PC-3 (cell line): ENCODE results near the gene PSPH. TPM values are rescaled to one million over a fixed set of nuclear protein-coding genes. Genes with fewer than 3 reads are reported as not detected.

Experiments
- ATAC-seq: fragments of 200-7000 bp; cut with Tn5 transposase; 2 replicates; pipeline ENCODE4 v1.9.1; 2020; ENCODE audit warnings: mild to moderate bottlenecking, moderate library complexity
- BruUV-seq: library from RNA; stranded (reverse); fragments of 400-500 nt; replicated peaks from 2 replicates; lab custom pipeline; 2021; lab: Mats Ljungman, UMichigan
- CTCF ChIA-PET: fragments of 300-600 bp; sonication (Branson Sonifier 250); formaldehyde crosslinking; loops from one replicate; lab custom pipeline; 2022; ENCODE audit warnings: antibody characterized with exemption; lab: Charles Lee
- POLR2A ChIA-PET: fragments of 300-600 bp; sonication (Branson Sonifier 250); formaldehyde crosslinking; loops from one replicate; lab custom pipeline; 2022; ENCODE audit warnings: antibody characterized with exemption; ENCODE audit not compliant: unreplicated experiment; lab: Charles Lee
- DNase-seq: peaks from one replicate; pipeline ENCODE4 v3.0.0-alpha.2; 2015
- H2AFZ ChIP-seq: fragments of 300-600 bp; sonication (generic); 2 replicates; pipeline ENCODE4 v1.6.0; 2016; ENCODE audit warnings: antibody characterized with exemption, low read length
- H3F3A ChIP-seq: fragments of 300-600 bp; sonication (generic); one replicate; pipeline ENCODE4 v1.6.0; 2017; ENCODE audit warnings: antibody characterized with exemption, low read length, control low read depth, mild to moderate bottlenecking; ENCODE audit not compliant: unreplicated experiment
- H3K27ac ChIP-seq: fragments of 300-600 bp; sonication (generic); 2 replicates; pipeline ENCODE4 v1.5.1; 2016; ENCODE audit warnings: mild to moderate bottlenecking, low read length
- H3K27me3 ChIP-seq: fragments of 300-600 bp; sonication (generic); 2 replicates; pipeline ENCODE4 v1.6.1; 2016; ENCODE audit warnings: low read length, mixed read lengths
- H3K36me3 ChIP-seq: fragments of 300-600 bp; sonication (generic); 2 replicates; pipeline ENCODE4 v1.6.1; 2016; ENCODE audit warnings: low read depth, mixed run types, low read length, mixed read lengths
- H3K4me1 ChIP-seq: fragments of 300-600 bp; sonication (generic); 2 replicates; pipeline ENCODE4 v1.5.1; 2016; ENCODE audit warnings: low read length; ENCODE audit not compliant: insufficient read depth
- H3K4me2 ChIP-seq: fragments of 300-600 bp; sonication (generic); 2 replicates; pipeline ENCODE4 v1.6.0; 2016; ENCODE audit warnings: low read length
- H3K4me3 ChIP-seq: fragments of 300-600 bp; sonication (generic); 2 replicates; pipeline ENCODE4 v1.5.1; 2016; ENCODE audit warnings: mild to moderate bottlenecking, low read length, mixed read lengths
- H3K79me2 ChIP-seq: fragments of 300-600 bp; sonication (generic); 2 replicates; pipeline ENCODE4 v1.6.1; 2017; ENCODE audit warnings: low read length, mixed read lengths
- H3K9ac ChIP-seq: fragments of 300-600 bp; sonication (generic); 2 replicates; pipeline ENCODE4 v1.6.0; 2016; ENCODE audit warnings: mild to moderate bottlenecking, low read length
- H3K9me2 ChIP-seq: fragments of 300-600 bp; sonication (generic); replicated peaks from 2 replicates; pipeline ENCODE4 v1.6.1; 2016; ENCODE audit warnings: mixed run types, low read length, mixed read lengths
- H3K9me3 ChIP-seq: fragments of 300-600 bp; sonication (generic); 2 replicates; pipeline ENCODE4 v1.6.1; 2016; ENCODE audit warnings: low read length, mixed read lengths
- H4K20me1 ChIP-seq: fragments of 300-600 bp; sonication (generic); 2 replicates; pipeline ENCODE4 v1.6.1; 2016; ENCODE audit warnings: low read length, mixed read lengths
- EZH2 ChIP-seq: fragments of 300-600 bp; sonication (generic); IDR thresholded peaks from one replicate; pipeline ENCODE4 v1.6.1; 2017; ENCODE audit warnings: antibody characterized with exemption, mild to moderate bottlenecking, low read length; ENCODE audit not compliant: unreplicated experiment
- EZH2phosphoT487 ChIP-seq: fragments of 300-600 bp; sonication (generic); IDR thresholded peaks from 2 replicates; pipeline ENCODE4 v1.6.1; 2018; ENCODE audit warnings: mild to moderate bottlenecking, antibody characterized with exemption, low read length, borderline replicate concordance
- intact Hi-C: fragments of 100-400 bp; cut with micrococcal nuclease; formaldehyde crosslinking; loops from 2 replicates; pipeline ENCODE4 v1.9.0; 2023
- total RNA-seq: library from RNA; depleted of rRNA; stranded (reverse); fragments of >200 nt; gene quantifications from 2 replicates; pipeline ENCODE4 v1.2.3, GENCODE V29; 2014
- TF ChIP-seq, protein P1 (sequence below): fragments of 300-600 bp; sonication (generic); conservative IDR thresholded peaks from 2 replicates; pipeline ENCODE4 v1.5.1; 2017; ENCODE audit warnings: antibody characterized with exemption, low read depth, mild to moderate bottlenecking, low read length

Gene PSPH
- total RNA-seq, 1 experiment from 2014 or later, result 66.3 TPM

DNA sequence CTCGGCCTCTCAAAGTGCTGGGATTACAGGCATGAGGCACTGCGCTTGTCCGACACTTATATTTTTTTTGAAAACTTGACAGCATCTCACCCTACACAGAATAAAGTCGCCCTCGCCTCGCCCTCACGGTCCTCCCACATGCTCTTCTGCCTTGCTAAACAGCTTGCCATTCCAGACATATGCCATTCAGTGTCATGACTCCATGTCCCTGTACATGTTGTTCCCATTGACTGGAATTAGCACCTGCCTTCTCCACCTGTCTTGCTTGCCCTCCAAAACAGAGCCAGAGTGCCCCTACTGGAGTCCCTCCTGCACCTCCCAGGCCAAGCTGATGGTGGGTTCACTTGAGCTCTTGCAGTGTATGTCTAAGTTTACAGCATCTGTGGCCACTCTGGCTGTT is 80.7 kb downstream of the PSPH start:
- Histone ChIP-seq H3F3A (peaks cover 4% of the 10 kb centered on the region), H3K4me1 (peaks cover 9% of the 10 kb centered on the region), H2AFZ (no peak overlapping the region), H3K4me2 (no peak overlapping the region), H3K27me3 (no peaks in the 10 kb centered on the region), H3K9me3 (no peaks in the 10 kb centered on the region), H3K79me2 (peaks cover 75% of the 10 kb centered on the region), H3K36me3 (no peaks in the 10 kb centered on the region), H3K4me3 (no peak overlapping the region), H3K9me2 (no peaks in the 10 kb centered on the region), H4K20me1 (0 out of 2 replicates have a peak, but pooled peaks cover 5% of the 10 kb centered on the region), H3K27ac (no peak overlapping the region), H3K9ac (no peak overlapping the region)
- DNase-seq (no peak), ATAC-seq (no peak)
- TF ChIP-seq EZH2 (no peak), EZH2phosphoT487 (no peak)
- TF ChIP-seq, protein P1, sequence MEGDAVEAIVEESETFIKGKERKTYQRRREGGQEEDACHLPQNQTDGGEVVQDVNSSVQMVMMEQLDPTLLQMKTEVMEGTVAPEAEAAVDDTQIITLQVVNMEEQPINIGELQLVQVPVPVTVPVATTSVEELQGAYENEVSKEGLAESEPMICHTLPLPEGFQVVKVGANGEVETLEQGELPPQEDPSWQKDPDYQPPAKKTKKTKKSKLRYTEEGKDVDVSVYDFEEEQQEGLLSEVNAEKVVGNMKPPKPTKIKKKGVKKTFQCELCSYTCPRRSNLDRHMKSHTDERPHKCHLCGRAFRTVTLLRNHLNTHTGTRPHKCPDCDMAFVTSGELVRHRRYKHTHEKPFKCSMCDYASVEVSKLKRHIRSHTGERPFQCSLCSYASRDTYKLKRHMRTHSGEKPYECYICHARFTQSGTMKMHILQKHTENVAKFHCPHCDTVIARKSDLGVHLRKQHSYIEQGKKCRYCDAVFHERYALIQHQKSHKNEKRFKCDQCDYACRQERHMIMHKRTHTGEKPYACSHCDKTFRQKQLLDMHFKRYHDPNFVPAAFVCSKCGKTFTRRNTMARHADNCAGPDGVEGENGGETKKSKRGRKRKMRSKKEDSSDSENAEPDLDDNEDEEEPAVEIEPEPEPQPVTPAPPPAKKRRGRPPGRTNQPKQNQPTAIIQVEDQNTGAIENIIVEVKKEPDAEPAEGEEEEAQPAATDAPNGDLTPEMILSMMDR, result no peak
- intact Hi-C loops, result no loop called here
- BruUV-seq, result no TSS peak
- CTCF ChIA-PET, result no interaction called here
- POLR2A ChIA-PET, result no interaction called here

DNA sequence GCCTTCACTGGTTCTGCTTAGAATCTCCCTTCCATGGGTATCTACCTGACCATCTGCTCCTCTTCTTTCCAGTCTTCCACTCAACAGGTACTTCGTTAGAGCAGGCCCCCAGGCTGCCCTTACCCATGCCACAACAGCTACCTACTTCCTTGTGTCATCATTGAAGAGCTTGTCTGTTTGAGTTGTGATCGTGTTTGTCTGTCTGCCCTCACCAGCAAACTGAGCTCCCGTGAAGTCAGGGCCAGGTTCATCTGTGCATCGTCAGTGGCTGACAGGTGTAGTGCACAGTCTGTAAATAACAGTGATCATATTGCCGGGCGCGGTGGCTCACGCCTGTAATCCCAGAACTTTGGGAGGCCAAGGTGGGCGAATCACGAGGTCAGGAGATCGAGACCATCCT is 81.9 kb downstream of the PSPH start:
- H3K4me1 ChIP-seq, result peaks cover 10% of the 10 kb centered on the region
- H3K27ac ChIP-seq, result no peak overlapping the region
- POLR2A ChIA-PET, result no interaction called here
- H3K9ac ChIP-seq, result no peak overlapping the region
- H3K9me2 ChIP-seq, result no peaks in the 10 kb centered on the region
- DNase-seq (no peak), ATAC-seq (no peak)
- H4K20me1 ChIP-seq, result 0 out of 2 replicates have a peak, but pooled peaks cover 5% of the 10 kb centered on the region
- CTCF ChIA-PET, result interaction anchor here (0.6 kb wide), 1 partner anchor 129 kb away, joined by 3 read pairs; no protein-coding TSS in a partner anchor
- no peaks in the 10 kb centered on the region for H3K27me3 ChIP-seq
- no TSS peak for BruUV-seq
- no peaks in the 10 kb centered on the region for H3K36me3 ChIP-seq
- H3K9me3 ChIP-seq, result no peaks in the 10 kb centered on the region
- peaks cover 8% of the 10 kb centered on the region for H3F3A ChIP-seq
- intact Hi-C loops, result loop anchor here (5.0 kb wide), 1 partner anchor 83 kb away; the partner anchor contains the start of genes CCT6A and PSPH
- H2AFZ ChIP-seq, result no peak overlapping the region
- no peak overlapping the region for H3K4me2 ChIP-seq
- no peak overlapping the region for H3K4me3 ChIP-seq
- TF ChIP-seq EZH2phosphoT487 (no peak), EZH2 (no peak)
- TF ChIP-seq, protein P1, result no peak
- peaks cover 74% of the 10 kb centered on the region for H3K79me2 ChIP-seq

DNA sequence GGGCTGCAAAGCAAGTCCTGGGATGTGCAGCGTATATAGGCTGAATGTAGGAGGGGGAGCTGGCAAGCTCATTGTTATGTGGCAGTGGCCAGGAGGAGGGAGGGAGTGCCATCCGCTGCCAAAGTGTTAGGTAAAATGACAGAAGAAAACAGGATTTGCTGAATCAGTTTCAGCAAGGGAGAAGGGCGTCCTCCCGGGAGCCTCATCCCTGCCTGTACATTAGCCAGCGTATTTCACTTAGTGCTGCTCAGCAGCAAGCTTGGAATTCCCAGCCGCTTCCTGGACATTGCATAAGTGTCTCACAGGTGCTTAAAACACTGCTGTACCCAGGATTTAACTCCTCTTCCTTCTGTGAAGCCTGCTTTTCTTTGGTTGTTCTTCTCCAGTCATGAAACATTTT is 84.4 kb downstream of the PSPH start:
- no peak for TF ChIP-seq EZH2phosphoT487
- TF ChIP-seq, protein P1, result no peak
- TF ChIP-seq EZH2, result no peak
- no peak for ATAC-seq
- Histone ChIP-seq H3K9me3 (no peaks in the 10 kb centered on the region), H3K4me1 (peaks cover 15% of the 10 kb centered on the region), H3F3A (peaks cover 8% of the 10 kb centered on the region), H3K4me2 (no peak overlapping the region), H2AFZ (no peak overlapping the region), H3K79me2 (peaks cover 53% of the 10 kb centered on the region), H3K27ac (no peak overlapping the region), H3K27me3 (no peaks in the 10 kb centered on the region), H4K20me1 (0 out of 2 replicates have a peak, but pooled peaks cover 5% of the 10 kb centered on the region), H3K9me2 (no peaks in the 10 kb centered on the region), H3K36me3 (no peaks in the 10 kb centered on the region), H3K9ac (no peak overlapping the region), H3K4me3 (no peak overlapping the region)
- CTCF ChIA-PET, result no interaction called here
- intact Hi-C loops, result loop anchor here (1.0 to 5.0 kb wide), 2 partner anchors 9 to 85 kb away; partner anchors contain the start of genes CCT6A and PSPH
- POLR2A ChIA-PET, result no interaction called here
- no TSS peak for BruUV-seq
- no peak for DNase-seq
